Ectodermal cell (in vitro differentiated cells): ENCODE measurements around the gene GSG1L.

ENCODE experiments used
- H3K27ac ChIP-seq: 2 replicates; pipeline ENCODE4 v1.7.0; 2013; ENCODE audit warnings: mild to moderate bottlenecking, low read depth, low read length; ENCODE audit not compliant: insufficient read depth, poor library complexity, severe bottlenecking
- H3K27me3 ChIP-seq: 2 replicates; pipeline ENCODE4 v1.7.0; 2013; ENCODE audit warnings: mild to moderate bottlenecking, low read length; ENCODE audit not compliant: insufficient read depth, control insufficient read depth, poor library complexity, severe bottlenecking
- H3K36me3 ChIP-seq: one replicate; pipeline ENCODE4 v1.7.0; 2013; ENCODE audit warnings: low read length; ENCODE audit not compliant: control insufficient read depth, insufficient read depth
- H3K4me1 ChIP-seq: one replicate; pipeline ENCODE4 v1.7.0; 2013; ENCODE audit warnings: low read length; ENCODE audit not compliant: control insufficient read depth, insufficient read depth
- H3K4me3 ChIP-seq: 2 replicates; pipeline ENCODE4 v1.7.0; 2013; ENCODE audit warnings: low read depth, low read length, control low read depth; ENCODE audit not compliant: insufficient read depth
- H3K9me3 ChIP-seq: 2 replicates; pipeline ENCODE4 v1.7.0; 2013; ENCODE audit warnings: mild to moderate bottlenecking, low read length, moderate library complexity; ENCODE audit not compliant: control insufficient read depth
- WGBS, 2 experiments: methylation state at CpG; one replicate each; pipeline ENCODE4 v1.1.7; 2013; ENCODE audit warnings: missing lambda C conversion rate in 2 of 2; 5-methylcytosine and 5-hydroxymethylcytosine counted together

The GSG1L gene

DNA sequence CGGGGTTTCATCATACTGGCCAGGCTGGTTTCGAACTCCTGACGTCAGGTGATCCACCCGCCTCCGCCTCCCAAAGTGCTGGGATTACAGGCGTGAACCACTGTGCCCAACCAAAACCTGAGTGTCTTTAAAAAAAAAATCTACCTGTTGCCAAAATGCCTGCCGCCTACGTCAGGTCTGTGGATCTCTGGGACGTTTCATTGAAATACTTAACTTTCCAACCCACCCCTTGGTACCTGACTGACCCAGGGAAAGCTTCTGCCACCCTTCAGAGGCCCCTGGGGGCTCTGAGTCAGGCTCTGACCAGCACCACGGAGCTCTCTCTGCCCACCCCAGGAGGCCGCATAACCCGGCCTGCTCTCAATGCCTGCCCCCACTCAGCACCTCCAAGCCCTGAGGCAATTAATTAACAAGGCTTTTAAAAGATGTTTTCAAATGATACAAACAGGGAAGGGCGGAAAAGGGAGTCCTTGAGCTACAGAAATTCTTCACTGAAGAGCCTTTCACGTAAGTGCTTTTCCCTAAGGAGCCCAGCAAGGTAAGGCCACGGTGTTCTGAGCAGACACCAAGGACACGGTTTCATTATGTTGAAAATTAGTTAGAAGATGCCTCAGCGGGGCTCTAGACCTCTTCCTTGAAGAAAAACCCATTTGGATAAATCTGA is 29.3 kb upstream of the GSG1L start:
- Histone ChIP-seq H3K36me3 (no peaks in the 10 kb centered on the region), H3K9me3 (no peaks in the 10 kb centered on the region), H3K27me3 (no peaks in the 10 kb centered on the region), H3K27ac (no peak overlapping the region), H3K4me1 (peaks cover 9% of the 10 kb centered on the region), H3K4me3 (no peak overlapping the region)
- WGBS, 2 experiments: 54 to 55% methylated on average over 17 of the region's 17 CpGs

DNA sequence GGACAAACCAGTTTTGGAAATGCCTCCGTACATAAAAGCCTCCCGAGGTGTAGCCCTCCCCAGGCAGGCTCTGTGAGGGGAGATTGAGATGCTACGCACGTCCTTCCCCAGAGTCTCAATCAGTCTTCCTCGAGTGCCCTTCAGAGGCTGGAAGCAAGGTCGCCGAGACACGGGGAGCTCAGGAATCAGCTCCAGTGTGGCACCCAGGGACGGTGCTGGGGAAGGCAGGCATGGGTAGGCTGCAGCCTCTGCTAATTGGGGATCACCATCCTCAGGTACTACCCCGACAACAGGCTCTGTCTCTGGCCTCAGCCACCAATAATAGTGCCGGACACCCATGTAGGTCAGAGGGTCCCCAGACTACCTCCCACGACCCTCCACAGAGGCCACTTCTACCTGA is 28.1 kb upstream of the GSG1L start:
- WGBS, 2 experiments: 80 to 82% methylated on average over 12 of the region's 12 CpGs

DNA sequence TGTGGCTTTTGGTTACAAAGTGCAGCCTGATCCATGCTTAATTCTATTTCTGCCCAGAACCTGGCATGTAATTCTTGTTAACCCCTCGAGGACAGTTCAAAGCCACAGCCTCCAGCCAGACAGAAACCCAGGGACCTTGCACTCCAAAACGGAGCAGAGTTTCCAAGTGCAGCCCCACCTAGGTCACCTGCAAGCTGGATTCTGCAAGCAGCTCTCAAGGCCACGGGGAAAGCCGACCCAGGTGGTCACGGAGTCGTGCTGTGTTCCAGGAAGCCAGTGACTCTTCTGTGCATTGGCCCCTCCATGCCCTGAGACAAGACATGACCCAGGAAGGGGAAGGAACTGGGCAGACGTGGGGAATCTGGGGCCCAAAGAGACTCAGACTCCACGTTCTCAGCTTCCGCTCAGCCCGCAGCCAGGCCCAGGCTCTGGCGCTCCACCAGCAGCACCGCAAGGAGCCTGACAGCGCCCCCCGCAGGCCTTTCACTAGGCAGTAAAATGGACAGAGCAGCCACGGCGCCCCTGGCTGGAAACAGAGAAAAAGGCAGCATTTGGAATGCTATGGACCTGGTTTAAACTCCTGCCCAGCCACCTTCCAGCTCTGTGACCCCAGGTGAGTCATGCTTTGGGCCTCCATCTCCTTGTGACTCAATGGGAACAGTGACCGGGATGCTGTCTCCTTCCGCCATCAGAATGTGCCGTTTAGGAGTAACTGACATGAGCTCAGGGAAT is 27.3 kb upstream of the GSG1L start:
- 80 to 84% methylated on average over 19 of the region's 19 CpGs for WGBS, 2 experiments
- H3K27me3 ChIP-seq: no peaks in the 10 kb centered on the region

More for the DNA sequence above, 28.1 kb upstream of the GSG1L start:
- peaks cover 9% of the 10 kb centered on the region for H3K4me1 ChIP-seq
- H3K4me3 ChIP-seq: no peak overlapping the region
- no peaks in the 10 kb centered on the region for H3K9me3 ChIP-seq
- H3K36me3 ChIP-seq: no peaks in the 10 kb centered on the region
- H3K27me3 ChIP-seq: no peaks in the 10 kb centered on the region
- no peak overlapping the region for H3K27ac ChIP-seq

DNA sequence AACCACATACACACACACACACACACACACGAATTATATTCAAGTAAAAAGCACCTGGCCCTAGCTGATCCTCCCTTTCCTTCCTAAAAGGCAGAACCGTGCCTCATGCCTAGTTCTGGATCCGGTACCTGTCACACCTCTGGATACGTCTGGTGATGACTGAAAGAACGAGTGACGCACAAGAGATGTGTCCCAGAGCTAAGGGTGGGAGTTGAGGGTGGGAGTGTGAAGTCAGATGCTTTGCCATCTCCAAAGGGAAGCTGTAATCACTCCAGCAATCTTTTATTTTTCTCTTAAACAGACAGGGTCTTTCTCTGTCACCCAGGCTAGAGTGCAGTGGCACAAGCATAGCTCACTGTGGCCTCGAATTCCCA is 26.5 kb upstream of the GSG1L start:
- 92 to 93% methylated on average over 7 of the region's 7 CpGs for WGBS, 2 experiments
- peaks cover 9% of the 10 kb centered on the region for H3K4me1 ChIP-seq
- H3K27ac ChIP-seq: no peak overlapping the region
- no peaks in the 10 kb centered on the region for H3K27me3 ChIP-seq
- H3K36me3 ChIP-seq: no peaks in the 10 kb centered on the region
- H3K4me3 ChIP-seq: no peak overlapping the region
- H3K9me3 ChIP-seq: no peaks in the 10 kb centered on the region

More for the DNA sequence above, 27.3 kb upstream of the GSG1L start:
- Histone ChIP-seq H3K27ac (no peak overlapping the region), H3K36me3 (no peaks in the 10 kb centered on the region), H3K4me3 (no peak overlapping the region), H3K4me1 (peaks cover 9% of the 10 kb centered on the region), H3K9me3 (no peaks in the 10 kb centered on the region)

- no peaks in the 10 kb centered on the region for H3K36me3 ChIP-seq
- H3K27ac ChIP-seq: no peak overlapping the region
- no peak overlapping the region for H3K4me3 ChIP-seq
- H3K9me3 ChIP-seq: no peaks in the 10 kb centered on the region
- no peaks in the 10 kb centered on the region for H3K27me3 ChIP-seq
- WGBS, 2 experiments: 86 to 91% methylated on average over 3 of the region's 3 CpGs
- H3K4me1 ChIP-seq: peaks cover 9% of the 10 kb centered on the region
Measured at GRCh38 chr16:28089205-28089991, 25.9 kb upstream of the GSG1L start.

DNA sequence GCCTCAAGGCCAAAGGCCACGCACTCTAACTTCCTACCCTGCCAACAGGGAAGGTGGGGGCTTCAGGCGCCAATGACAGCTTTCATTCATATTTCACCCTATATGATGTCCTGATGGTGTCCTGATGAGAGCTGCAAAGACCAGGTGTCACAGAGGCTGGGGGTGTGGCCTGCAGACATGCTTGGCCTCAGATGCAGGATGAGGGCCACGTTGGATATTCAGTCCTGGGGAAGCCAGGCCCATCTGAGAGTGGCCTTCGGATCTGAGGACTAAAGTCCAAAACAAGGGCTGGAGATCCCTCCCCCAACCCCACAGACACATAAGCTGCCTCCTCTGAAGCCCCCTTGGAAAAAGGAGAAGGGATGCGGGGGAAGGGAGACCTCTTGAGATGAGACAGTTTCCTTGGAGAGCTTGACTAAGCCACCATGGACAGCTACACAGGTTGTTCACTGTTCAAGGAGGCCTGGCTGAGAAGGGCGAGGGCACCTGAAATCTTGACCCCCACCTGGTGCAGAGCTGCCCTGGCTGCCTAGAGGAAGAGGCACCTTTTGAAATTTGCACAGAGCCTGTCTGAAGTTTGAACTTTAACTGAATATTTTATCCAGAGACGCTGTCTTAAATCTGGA is 24.3 kb upstream of the GSG1L start:
- WGBS, 2 experiments: 85 to 90% methylated on average over 7 of the region's 7 CpGs

GRCh38 chr16:28087140-28087660 is 23.7 kb upstream of the GSG1L start:
- WGBS, 2 experiments: 92 to 93% methylated on average over 8 of the region's 8 CpGs
- Histone ChIP-seq H3K27ac (no peak overlapping the region), H3K27me3 (no peaks in the 10 kb centered on the region), H3K4me3 (no peak overlapping the region), H3K36me3 (no peaks in the 10 kb centered on the region), H3K9me3 (no peaks in the 10 kb centered on the region), H3K4me1 (no peaks in the 10 kb centered on the region)

More for the DNA sequence above, 24.3 kb upstream of the GSG1L start:
- H3K4me1 ChIP-seq: no peaks in the 10 kb centered on the region
- H3K27ac ChIP-seq: no peak overlapping the region
- H3K4me3 ChIP-seq: no peak overlapping the region
- no peaks in the 10 kb centered on the region for H3K9me3 ChIP-seq
- H3K36me3 ChIP-seq: no peaks in the 10 kb centered on the region
- H3K27me3 ChIP-seq: no peaks in the 10 kb centered on the region

- no peaks in the 10 kb centered on the region for H3K9me3 ChIP-seq
- 91 to 92% methylated on average over 20 to 21 of the region's 21 CpGs for WGBS, 2 experiments
- no peaks in the 10 kb centered on the region for H3K27me3 ChIP-seq
- H3K36me3 ChIP-seq: no peaks in the 10 kb centered on the region
- no peaks in the 10 kb centered on the region for H3K4me1 ChIP-seq
- H3K4me3 ChIP-seq: no peak overlapping the region
- H3K27ac ChIP-seq: no peak overlapping the region
Measured at GRCh38 chr16:28086186-28087139, 22.9 kb upstream of the GSG1L start.
